HEK293 (cell line): ENCODE results near the gene RNF187.

ENCODE experiments used
- CTCF ChIA-PET: fragments of 350-600 bp; formaldehyde crosslinking; extraction: SDS; loops from one replicate; lab custom pipeline; 2021; ENCODE audit warnings: antibody characterized with exemption; lab: Yijun Ruan, JAX
- POLR2A ChIA-PET: fragments of 300-600 bp; formaldehyde crosslinking; extraction: SDS; loops from one replicate; lab custom pipeline; 2020; ENCODE audit warnings: antibody characterized with exemption, inconsistent platforms; lab: Yijun Ruan, JAX
- H3K27ac ChIP-seq: fragments of 200-500 bp; sonication (Bioruptor generic); 2 replicates; pipeline ENCODE4 v1.5.1; 2014; ENCODE audit warnings: low read depth, low read length, control low read depth, inconsistent platforms; ENCODE audit errors: extremely low read depth
- H3K36me3 ChIP-seq, 2 experiments: fragments of 200-500 bp in 1 of 2; sonication (Bioruptor generic) in 1 of 2; 1 replicate in 1 of 2; 2 replicates in 1 of 2; pipeline ENCODE4 v1.5.1; 2014 to 2017; ENCODE audit warnings: inconsistent platforms in 2 of 2, low read length in 2 of 2; ENCODE audit not compliant: control insufficient read depth in 2 of 2, insufficient read depth in 1 of 2
- H3K4me1 ChIP-seq: fragments of 200-500 bp; sonication (Bioruptor generic); 2 replicates; pipeline ENCODE4 v1.5.1; 2014; ENCODE audit warnings: mild to moderate bottlenecking, low read length, inconsistent platforms; ENCODE audit not compliant: control insufficient read depth, insufficient read depth
- H3K4me3 ChIP-seq: 2 replicates; pipeline ENCODE4 v1.5.1; 2011; ENCODE audit warnings: low read depth, mild to moderate bottlenecking, control low read depth, low read length, moderate library complexity
- H3K9me3 ChIP-seq: fragments of 200-500 bp; sonication (Bioruptor generic); 2 replicates; pipeline ENCODE4 v1.5.1; 2014; ENCODE audit warnings: low read depth, low read length, inconsistent platforms; ENCODE audit not compliant: control insufficient read depth, insufficient read depth
- OVOL3 ChIP-seq: fragments of 450-650 bp; formaldehyde crosslinking; IDR thresholded peaks from 2 replicates; pipeline ENCODE4 v1.5.1; 2016; ENCODE audit warnings: missing biosample characterization, missing genetic modification characterization
- ZNF221 ChIP-seq: fragments of 450-650 bp; formaldehyde crosslinking; IDR thresholded peaks from 2 replicates; pipeline ENCODE4 v1.5.1; 2017; ENCODE audit warnings: missing biosample characterization, missing genetic modification characterization, borderline replicate concordance
- ZNF24 ChIP-seq: fragments of 450-650 bp; formaldehyde crosslinking; IDR thresholded peaks from 2 replicates; pipeline ENCODE4 v1.5.1; 2016; ENCODE audit warnings: missing biosample characterization, missing genetic modification characterization
- ZNF266 ChIP-seq: fragments of 450-650 bp; formaldehyde crosslinking; IDR thresholded peaks from 2 replicates; pipeline ENCODE4 v1.5.1; 2016; ENCODE audit warnings: missing biosample characterization, missing genetic modification characterization, low read depth
- ZNF404 ChIP-seq: fragments of 450-650 bp; formaldehyde crosslinking; IDR thresholded peaks from 2 replicates; pipeline ENCODE4 v1.5.1; 2017; ENCODE audit warnings: missing biosample characterization, missing genetic modification characterization
- ZNF530 ChIP-seq: fragments of 450-650 bp; formaldehyde crosslinking; IDR thresholded peaks from 2 replicates; pipeline ENCODE4 v1.5.1; 2016; ENCODE audit warnings: low read depth, missing biosample characterization, missing genetic modification characterization
- ZNF561 ChIP-seq: fragments of 450-650 bp; IDR thresholded peaks from 2 replicates; pipeline ENCODE4 v1.5.1; 2018; ENCODE audit warnings: missing biosample characterization, missing genetic modification characterization, borderline replicate concordance
- ZNF626 ChIP-seq: fragments of 450-650 bp; sonication (Bioruptor Pico); formaldehyde crosslinking; IDR thresholded peaks from 2 replicates; pipeline ENCODE4 v1.5.1; 2018; ENCODE audit warnings: missing biosample characterization, missing genetic modification characterization, inconsistent platforms
- ZNF76 ChIP-seq: fragments of 450-650 bp; formaldehyde crosslinking; IDR thresholded peaks from 2 replicates; pipeline ENCODE4; 2016; ENCODE audit warnings: low read depth, missing biosample characterization, missing genetic modification characterization, borderline replicate concordance
- ZNF830 ChIP-seq: fragments of 450-650 bp; IDR thresholded peaks from 2 replicates; pipeline ENCODE4 v1.5.0; 2018; ENCODE audit warnings: missing biosample characterization, missing genetic modification characterization, low read depth, mild to moderate bottlenecking, moderate library complexity
- TF ChIP-seq, protein P1 (sequence below): fragments of 450-650 bp; formaldehyde crosslinking; conservative IDR thresholded peaks from 2 replicates; pipeline ENCODE4 v1.5.1; 2016; ENCODE audit warnings: low read depth, missing biosample characterization, missing genetic modification characterization
- TF ChIP-seq, protein P2 (sequence below): fragments of 450-650 bp; formaldehyde crosslinking; IDR thresholded peaks from 2 replicates; pipeline ENCODE4 v1.5.1; 2016; ENCODE audit warnings: missing biosample characterization, missing genetic modification characterization, borderline replicate concordance
- TF ChIP-seq, protein P3 (sequence below): fragments of 450-650 bp; IDR thresholded peaks from 2 replicates; pipeline ENCODE4 v1.5.1; 2018; ENCODE audit warnings: missing biosample characterization, mild to moderate bottlenecking, missing genetic modification characterization

Gene RNF187

DNA sequence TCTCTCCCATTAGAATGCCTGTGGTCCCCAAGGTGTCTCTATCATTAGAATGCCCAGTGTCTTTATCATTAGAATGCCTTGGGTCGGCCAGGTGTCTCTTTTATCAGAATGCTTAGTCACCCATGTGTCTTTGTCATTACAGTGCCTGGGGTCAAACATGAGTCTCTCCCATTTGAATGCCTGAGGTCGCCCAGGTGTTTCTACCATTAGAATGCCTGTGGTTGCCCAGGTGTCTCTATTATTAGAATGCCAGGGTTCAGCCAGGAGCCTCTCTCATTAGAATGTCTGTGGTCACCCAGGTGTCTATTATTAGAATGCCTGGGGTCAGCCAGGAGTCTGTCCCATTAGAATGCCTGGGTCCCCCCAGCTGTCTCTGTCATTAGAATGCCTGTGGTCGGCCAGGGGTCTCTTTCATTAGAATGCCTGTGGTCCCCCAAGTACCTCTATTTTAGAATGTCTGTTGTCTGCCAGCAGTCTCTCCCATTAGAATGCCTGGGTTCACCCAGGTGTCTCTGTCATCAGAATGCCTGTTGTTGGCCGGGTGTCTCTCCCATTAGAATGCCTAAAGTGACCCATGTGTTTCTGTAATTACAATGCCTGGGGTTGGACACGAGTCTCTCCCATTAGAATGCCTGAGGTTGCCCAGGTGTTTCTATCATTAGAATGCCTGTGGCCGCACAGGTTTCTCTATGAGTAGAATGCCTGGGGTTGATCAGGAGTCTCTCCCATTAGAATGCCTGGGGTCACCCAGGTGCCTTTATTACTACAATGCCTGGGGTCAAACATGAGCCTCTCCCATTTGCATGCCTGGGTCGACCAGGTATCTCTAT lies 57.1 kb downstream of the RNF187 start:
- TF ChIP-seq ZNF76 (tag by site-specific recombination) (no peak), ZNF830 (tag by site-specific recombination) (no peak), ZNF626 (tag by site-specific recombination) (no peak), ZNF266 (tag by site-specific recombination) (no peak), ZNF404 (no peak), OVOL3 (tag by site-specific recombination) (no peak), ZNF221 (tag by site-specific recombination) (no peak)
- TF ChIP-seq, protein P1, sequence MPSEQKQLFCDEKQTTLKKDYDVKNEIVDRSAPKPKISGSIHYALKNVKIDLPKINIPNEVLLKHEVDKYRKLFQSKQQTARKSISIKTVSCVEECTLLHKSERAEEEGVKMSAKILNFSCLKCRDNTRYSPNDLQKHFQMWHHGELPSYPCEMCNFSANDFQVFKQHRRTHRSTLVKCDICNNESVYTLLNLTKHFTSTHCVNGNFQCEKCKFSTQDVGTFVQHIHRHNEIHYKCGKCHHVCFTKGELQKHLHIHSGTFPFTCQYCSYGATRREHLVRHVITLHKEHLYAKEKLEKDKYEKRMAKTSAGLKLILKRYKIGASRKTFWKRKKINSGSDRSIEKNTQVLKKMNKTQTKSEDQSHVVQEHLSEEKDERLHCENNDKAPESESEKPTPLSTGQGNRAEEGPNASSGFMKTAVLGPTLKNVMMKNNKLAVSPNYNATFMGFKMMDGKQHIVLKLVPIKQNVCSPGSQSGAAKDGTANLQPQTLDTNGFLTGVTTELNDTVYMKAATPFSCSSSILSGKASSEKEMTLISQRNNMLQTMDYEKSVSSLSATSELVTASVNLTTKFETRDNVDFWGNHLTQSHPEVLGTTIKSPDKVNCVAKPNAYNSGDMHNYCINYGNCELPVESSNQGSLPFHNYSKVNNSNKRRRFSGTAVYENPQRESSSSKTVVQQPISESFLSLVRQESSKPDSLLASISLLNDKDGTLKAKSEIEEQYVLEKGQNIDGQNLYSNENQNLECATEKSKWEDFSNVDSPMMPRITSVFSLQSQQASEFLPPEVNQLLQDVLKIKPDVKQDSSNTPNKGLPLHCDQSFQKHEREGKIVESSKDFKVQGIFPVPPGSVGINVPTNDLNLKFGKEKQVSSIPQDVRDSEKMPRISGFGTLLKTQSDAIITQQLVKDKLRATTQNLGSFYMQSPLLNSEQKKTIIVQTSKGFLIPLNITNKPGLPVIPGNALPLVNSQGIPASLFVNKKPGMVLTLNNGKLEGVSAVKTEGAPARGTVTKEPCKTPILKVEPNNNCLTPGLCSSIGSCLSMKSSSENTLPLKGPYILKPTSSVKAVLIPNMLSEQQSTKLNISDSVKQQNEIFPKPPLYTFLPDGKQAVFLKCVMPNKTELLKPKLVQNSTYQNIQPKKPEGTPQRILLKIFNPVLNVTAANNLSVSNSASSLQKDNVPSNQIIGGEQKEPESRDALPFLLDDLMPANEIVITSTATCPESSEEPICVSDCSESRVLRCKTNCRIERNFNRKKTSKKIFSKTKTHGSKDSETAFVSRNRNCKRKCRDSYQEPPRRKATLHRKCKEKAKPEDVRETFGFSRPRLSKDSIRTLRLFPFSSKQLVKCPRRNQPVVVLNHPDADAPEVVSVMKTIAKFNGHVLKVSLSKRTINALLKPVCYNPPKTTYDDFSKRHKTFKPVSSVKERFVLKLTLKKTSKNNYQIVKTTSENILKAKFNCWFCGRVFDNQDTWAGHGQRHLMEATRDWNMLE = no peak
- TF ChIP-seq, protein P2, sequence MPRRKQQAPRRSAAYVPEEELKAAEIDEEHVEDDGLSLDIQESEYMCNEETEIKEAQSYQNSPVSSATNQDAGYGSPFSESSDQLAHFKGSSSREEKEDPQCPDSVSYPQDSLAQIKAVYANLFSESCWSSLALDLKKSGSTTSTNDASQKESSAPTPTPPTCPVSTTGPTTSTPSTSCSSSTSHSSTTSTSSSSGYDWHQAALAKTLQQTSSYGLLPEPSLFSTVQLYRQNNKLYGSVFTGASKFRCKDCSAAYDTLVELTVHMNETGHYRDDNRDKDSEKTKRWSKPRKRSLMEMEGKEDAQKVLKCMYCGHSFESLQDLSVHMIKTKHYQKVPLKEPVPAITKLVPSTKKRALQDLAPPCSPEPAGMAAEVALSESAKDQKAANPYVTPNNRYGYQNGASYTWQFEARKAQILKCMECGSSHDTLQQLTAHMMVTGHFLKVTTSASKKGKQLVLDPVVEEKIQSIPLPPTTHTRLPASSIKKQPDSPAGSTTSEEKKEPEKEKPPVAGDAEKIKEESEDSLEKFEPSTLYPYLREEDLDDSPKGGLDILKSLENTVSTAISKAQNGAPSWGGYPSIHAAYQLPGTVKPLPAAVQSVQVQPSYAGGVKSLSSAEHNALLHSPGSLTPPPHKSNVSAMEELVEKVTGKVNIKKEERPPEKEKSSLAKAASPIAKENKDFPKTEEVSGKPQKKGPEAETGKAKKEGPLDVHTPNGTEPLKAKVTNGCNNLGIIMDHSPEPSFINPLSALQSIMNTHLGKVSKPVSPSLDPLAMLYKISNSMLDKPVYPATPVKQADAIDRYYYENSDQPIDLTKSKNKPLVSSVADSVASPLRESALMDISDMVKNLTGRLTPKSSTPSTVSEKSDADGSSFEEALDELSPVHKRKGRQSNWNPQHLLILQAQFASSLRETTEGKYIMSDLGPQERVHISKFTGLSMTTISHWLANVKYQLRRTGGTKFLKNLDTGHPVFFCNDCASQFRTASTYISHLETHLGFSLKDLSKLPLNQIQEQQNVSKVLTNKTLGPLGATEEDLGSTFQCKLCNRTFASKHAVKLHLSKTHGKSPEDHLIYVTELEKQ = no peak
- TF ChIP-seq, all 188 proteins: peak for 0
- Histone ChIP-seq H3K4me1 (no peaks in the 10 kb centered on the region), H3K36me3 (no peaks in the 10 kb centered on the region), H3K4me3 (no peak overlapping the region), H3K27ac (no peak overlapping the region), H3K9me3 (no peaks in the 10 kb centered on the region)
- POLR2A ChIA-PET = no interaction called here
- CTCF ChIA-PET = no interaction called here

DNA sequence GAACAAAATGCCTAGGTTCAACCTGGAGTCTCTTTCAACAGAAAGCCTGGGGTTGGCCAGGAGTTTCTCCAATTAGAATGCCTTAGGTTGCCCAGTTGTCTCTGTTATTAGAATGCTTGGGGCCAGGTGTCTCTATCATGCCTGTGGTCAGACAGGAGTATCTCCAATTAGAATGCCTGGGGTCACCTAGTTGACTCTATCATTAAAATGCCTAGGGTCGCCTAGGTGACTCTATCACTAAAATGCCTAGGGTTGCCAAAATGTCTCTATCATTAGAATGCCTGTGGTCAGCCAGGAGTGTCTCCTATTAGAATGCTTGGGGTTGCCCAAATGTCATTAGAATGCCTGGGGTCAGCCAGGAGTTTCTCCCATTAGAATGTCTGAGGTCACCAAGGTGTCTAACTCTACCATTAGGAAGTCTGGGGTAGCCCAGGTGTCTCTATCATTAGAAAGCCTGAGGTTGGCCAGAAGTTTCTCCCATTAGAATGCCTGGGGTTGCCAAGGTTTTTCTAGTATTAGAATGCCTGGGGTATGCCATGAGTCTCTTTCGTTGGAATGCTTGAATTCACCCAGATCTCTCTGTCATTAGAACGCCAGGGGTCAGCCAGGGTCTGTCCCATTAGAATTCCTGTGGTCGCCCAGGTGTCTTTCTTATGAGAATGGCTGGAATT lies 57.9 kb downstream of the RNF187 start:
- Histone ChIP-seq H3K4me1 (no peaks in the 10 kb centered on the region), H3K27ac (no peak overlapping the region), H3K9me3 (no peaks in the 10 kb centered on the region), H3K36me3 (no peaks in the 10 kb centered on the region), H3K4me3 (no peak overlapping the region)
- no peak for TF ChIP-seq ZNF530
- no peak for TF ChIP-seq ZNF561 (tag by site-specific recombination)
- no peak for TF ChIP-seq ZNF24 (tag by site-specific recombination)
- TF ChIP-seq, protein P3, sequence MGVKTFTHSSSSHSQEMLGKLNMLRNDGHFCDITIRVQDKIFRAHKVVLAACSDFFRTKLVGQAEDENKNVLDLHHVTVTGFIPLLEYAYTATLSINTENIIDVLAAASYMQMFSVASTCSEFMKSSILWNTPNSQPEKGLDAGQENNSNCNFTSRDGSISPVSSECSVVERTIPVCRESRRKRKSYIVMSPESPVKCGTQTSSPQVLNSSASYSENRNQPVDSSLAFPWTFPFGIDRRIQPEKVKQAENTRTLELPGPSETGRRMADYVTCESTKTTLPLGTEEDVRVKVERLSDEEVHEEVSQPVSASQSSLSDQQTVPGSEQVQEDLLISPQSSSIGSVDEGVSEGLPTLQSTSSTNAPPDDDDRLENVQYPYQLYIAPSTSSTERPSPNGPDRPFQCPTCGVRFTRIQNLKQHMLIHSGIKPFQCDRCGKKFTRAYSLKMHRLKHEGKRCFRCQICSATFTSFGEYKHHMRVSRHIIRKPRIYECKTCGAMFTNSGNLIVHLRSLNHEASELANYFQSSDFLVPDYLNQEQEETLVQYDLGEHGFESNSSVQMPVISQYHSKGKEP (tag by site-specific recombination) = no peak
- CTCF ChIA-PET = interaction anchor here (0.7 kb wide), 1 partner anchor 1327 kb away, joined by 3 read pairs; no protein-coding TSS in a partner anchor
- POLR2A ChIA-PET = no interaction called here
